GM12873 (cell line): ENCODE results near the gene EVI2B.

Experiments
- CTCF ChIP-seq: IDR thresholded peaks from 2 replicates; pipeline ENCODE4 v1.5.1; 2012; ENCODE audit warnings: low read depth, mild to moderate bottlenecking, moderate library complexity, low read length, control low read depth; ENCODE audit not compliant: insufficient read depth; ENCODE audit errors: missing control alignments

The EVI2B gene

GRCh38 chr17:31328160-31328535, 14.3 kb upstream of the EVI2B start:
- no peak for TF ChIP-seq CTCF

- TF ChIP-seq CTCF: no peak
Measured at GRCh38 chr17:31327534-31328159, 13.8 kb upstream of the EVI2B start.

- TF ChIP-seq CTCF: no peak
Measured at GRCh38 chr17:31323551-31323950, 9.7 kb upstream of the EVI2B start.

GRCh38 chr17:31321966-31322365, 8.1 kb upstream of the EVI2B start:
- no peak for TF ChIP-seq CTCF

- no peak for TF ChIP-seq CTCF
Measured at GRCh38 chr17:31321481-31321880, 7.6 kb upstream of the EVI2B start, which contains the start of gene EVI2A. TSS of gene EVI2A (minus strand) at chr17:31321622. CDS start at chr17:31319013, 2,609 bp downstream.

GRCh38 chr17:31320791-31321190, 6.9 kb upstream of the EVI2B start:
- no peak for TF ChIP-seq CTCF

- TF ChIP-seq CTCF: no peak
Measured at GRCh38 chr17:31320241-31320640, 6.4 kb upstream of the EVI2B start.
